Right atrium auricular region (tissue), 2 donors: ENCODE measurements around the gene CLASP1. TPM values are rescaled to one million over a fixed set of nuclear protein-coding genes. Genes with fewer than 3 reads are reported as not detected.
"Not testable (repeated sequence)": the region's sequence is repeated elsewhere in the genome, so short reads cannot be mapped to it uniquely, and the experiment has no call there.

Experiments used
- DNase-seq: peaks from one replicate; pipeline ENCODE4 v3.0.0-alpha.2; 2019; ENCODE audit warnings: low spot score
- H3K27ac ChIP-seq, 2 donors: fragments of 200-600 bp; sonication (generic); 1 replicate in 1 of 2; 2 replicates in 1 of 2; pipeline ENCODE4 v1.5.1; 2016 to 2019
- H3K27me3 ChIP-seq, 2 donors: fragments of 200-600 bp; sonication (generic); one replicate each; pipeline versions ENCODE4 v1.5.1 to v1.6.0; 2017 to 2019
- H3K36me3 ChIP-seq: fragments of 200-600 bp; sonication (generic); one replicate; pipeline ENCODE4 v1.5.1; 2016
- H3K4me1 ChIP-seq, 2 donors: fragments of 200-600 bp; sonication (generic); one replicate each; pipeline versions ENCODE4 v1.5.1 to v1.6.0; 2017 to 2019
- H3K4me3 ChIP-seq, 2 donors: fragments of 200-600 bp; sonication (generic); 1 replicate in 1 of 2; 2 replicates in 1 of 2; pipeline ENCODE4 v1.5.1; 2017 to 2019; ENCODE audit warnings: mild to moderate bottlenecking in 1 of 2, moderate library complexity in 1 of 2
- H3K9me3 ChIP-seq, 2 donors: fragments of 200-600 bp; sonication (generic); one replicate each; pipeline ENCODE4 v1.5.1; 2019
- total RNA-seq, 2 donors: library from RNA; depleted of rRNA; stranded (reverse); fragments of >200 nt; gene quantifications; one replicate each; pipeline ENCODE4 v1.1.0, GENCODE V29; 2016
- TF ChIP-seq, protein P1 (sequence below), 2 donors: fragments of 200-600 bp; sonication (generic); IDR thresholded peaks; one replicate each; pipeline ENCODE4 v1.5.1; 2019; ENCODE audit warnings: antibody characterized with exemption in 2 of 2

The CLASP1 gene
- total RNA-seq, 2 donors from 2014 or later, result 42.4 to 47.8 TPM

DNA sequence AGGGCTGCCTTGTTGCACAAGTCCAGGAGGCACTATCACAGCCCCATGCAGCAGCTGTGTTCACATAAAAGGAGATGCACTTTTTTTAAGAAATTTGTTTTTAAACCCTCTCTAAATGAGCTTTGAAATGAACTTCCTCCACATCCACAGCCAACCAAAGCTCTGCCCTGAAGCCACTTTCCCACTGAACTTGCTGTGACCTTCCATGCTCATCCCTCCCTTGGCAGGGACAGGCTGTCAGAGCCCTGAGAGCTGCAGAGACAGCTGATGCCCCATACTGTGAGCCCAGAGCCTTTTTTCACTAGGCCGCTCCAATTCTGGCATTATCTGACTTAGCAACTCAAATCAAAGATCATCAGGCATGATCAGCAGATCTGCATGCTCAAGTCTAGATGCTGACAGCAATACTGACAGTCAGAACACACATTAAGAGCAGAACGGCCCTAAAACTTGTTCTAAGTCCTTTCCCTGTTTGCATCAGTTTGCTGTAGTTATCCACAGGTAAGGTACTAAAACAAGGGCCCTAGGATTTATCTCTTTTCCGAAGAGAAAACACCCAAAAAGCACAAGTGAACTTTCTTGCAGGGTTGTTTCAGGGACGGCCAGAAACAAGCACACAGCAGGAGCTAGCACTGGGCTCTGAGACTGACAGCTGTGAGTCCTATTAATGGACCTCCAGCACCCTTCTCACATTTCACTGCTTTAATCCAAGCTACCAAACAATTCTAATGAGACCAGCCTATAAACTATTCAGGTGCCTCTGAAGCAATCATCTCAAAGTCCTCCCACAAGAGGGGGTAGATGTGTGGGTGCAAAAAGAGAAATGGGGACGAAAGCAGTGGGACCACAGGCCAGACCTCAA is 83.6 kb downstream of the CLASP1 start:
- TF ChIP-seq, protein P1, sequence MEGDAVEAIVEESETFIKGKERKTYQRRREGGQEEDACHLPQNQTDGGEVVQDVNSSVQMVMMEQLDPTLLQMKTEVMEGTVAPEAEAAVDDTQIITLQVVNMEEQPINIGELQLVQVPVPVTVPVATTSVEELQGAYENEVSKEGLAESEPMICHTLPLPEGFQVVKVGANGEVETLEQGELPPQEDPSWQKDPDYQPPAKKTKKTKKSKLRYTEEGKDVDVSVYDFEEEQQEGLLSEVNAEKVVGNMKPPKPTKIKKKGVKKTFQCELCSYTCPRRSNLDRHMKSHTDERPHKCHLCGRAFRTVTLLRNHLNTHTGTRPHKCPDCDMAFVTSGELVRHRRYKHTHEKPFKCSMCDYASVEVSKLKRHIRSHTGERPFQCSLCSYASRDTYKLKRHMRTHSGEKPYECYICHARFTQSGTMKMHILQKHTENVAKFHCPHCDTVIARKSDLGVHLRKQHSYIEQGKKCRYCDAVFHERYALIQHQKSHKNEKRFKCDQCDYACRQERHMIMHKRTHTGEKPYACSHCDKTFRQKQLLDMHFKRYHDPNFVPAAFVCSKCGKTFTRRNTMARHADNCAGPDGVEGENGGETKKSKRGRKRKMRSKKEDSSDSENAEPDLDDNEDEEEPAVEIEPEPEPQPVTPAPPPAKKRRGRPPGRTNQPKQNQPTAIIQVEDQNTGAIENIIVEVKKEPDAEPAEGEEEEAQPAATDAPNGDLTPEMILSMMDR (IDR thresholded peaks at IDR 0.05), result no peak
- H3K36me3 ChIP-seq, result no peaks in the 10 kb centered on the region
- H3K27ac ChIP-seq, result peak overlapping the region; percentile 50 to 66
- no peak for DNase-seq
- H3K27me3 ChIP-seq, result no peaks in the 10 kb centered on the region
- H3K4me3 ChIP-seq, result no peak overlapping the region
- peaks cover 0 to 82% of the 10 kb centered on the region in 2 donors for H3K4me1 ChIP-seq
- H3K9me3 ChIP-seq, result no peaks in the 10 kb centered on the region

DNA sequence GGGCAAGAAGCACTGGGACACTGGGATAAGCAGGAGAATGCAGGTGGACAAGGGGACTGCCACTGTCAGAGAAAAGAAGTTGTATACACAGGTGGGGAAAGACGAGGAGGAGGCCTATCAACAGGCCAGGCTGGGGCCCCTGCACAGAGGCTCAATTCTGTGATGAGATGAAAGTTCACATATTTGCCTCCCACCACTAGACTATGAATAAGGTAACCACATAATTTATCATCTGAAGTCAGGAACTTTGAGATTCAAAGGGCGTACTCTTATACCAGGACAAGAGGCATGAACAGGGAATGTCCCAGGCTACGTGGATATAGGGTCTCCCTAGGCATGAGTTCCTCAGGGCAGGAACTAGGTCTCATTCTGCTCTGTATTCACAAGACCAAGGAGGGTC is 84.4 kb downstream of the CLASP1 start:
- TF ChIP-seq, protein P1 (IDR thresholded peaks at IDR 0.05), result no peak
- H3K9me3 ChIP-seq, result no peaks in the 10 kb centered on the region
- no peaks in the 10 kb centered on the region for H3K36me3 ChIP-seq
- no peak for DNase-seq
- no peak overlapping the region for H3K4me3 ChIP-seq
- peak overlapping the region; percentile 50 to 66 for H3K27ac ChIP-seq
- peaks cover 0 to 75% of the 10 kb centered on the region in 2 donors for H3K4me1 ChIP-seq
- no peaks in the 10 kb centered on the region for H3K27me3 ChIP-seq

DNA sequence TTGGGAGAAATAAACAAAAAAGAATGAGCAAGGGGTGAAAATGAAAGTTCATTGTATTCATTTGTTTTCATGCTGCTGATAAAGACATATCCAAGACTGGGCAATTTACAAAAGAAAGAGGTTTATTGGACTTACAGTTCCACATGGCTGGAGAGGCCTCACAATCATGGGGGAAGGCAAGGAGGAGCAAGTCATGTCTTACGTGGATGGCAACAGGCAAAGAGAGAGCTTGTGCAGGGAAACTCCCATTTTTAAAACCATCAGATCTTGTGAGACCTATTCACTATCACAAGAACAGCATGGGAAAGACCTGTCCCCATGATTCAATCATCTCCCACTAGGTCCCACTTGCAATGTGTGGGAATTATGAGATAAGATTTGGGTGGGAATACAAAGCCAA is 85.5 kb downstream of the CLASP1 start:
- not testable (repeated sequence) for H3K27ac ChIP-seq, H3K9me3 ChIP-seq

DNA sequence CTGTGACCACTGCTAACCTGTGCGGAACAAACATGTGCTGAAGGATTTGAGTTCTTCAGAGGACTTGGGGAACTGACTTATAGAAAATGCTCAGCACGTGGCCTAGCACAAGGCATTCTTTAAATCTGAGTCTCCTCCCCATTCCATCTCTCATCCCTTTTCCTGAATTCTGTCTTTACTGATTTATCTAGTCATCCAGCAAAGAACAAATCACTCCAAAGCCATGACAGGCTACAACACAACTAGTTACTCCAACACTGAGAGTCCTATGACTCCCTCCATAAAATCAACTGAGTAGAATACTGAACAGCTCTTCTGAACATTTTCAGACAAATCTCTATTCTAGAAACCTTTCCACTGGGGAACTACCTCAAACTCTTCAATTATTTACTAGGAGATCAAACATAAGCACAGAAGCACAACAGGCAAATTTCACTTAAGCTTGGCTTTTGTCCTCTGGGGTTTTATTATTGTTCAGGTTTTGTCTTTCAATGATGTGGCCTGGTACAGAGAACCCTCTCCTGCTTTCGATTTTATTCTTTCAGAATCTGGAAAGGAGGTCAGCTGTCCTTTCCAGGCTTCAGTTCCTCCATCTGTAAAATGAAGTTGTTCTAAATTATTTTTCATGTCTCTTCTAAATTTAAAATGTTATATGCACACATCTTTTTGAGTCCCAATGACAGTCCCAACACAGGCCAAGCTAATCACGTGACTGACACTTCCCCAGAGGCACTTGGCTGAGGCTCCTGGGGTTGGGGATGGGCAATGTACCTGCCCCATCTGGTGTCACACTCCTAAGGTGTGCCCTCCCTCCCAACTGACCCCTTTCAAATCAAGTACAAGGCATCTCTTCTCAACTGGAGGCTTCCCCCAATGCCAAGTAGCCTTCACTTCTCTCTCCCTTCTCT is 86.7 kb downstream of the CLASP1 start:
- Histone ChIP-seq H3K36me3 (no peaks in the 10 kb centered on the region), H3K27ac (peak overlapping the region in 1 of 2 donors; percentile 29), H3K4me3 (no peak overlapping the region), H3K27me3 (no peaks in the 10 kb centered on the region), H3K4me1 (peaks cover 0 to 71% of the 10 kb centered on the region in 2 donors), H3K9me3 (no peaks in the 10 kb centered on the region)
- DNase-seq, result no peak
- TF ChIP-seq, protein P1 (IDR thresholded peaks at IDR 0.05), result no peak

More for the DNA sequence above, 85.5 kb downstream of the CLASP1 start:
- not testable (repeated sequence) for DNase-seq, H3K4me3 ChIP-seq, H3K27me3 ChIP-seq, H3K36me3 ChIP-seq
- H3K4me1 ChIP-seq, result peaks cover 0 to 67% of the 10 kb centered on the region in 2 donors

DNA sequence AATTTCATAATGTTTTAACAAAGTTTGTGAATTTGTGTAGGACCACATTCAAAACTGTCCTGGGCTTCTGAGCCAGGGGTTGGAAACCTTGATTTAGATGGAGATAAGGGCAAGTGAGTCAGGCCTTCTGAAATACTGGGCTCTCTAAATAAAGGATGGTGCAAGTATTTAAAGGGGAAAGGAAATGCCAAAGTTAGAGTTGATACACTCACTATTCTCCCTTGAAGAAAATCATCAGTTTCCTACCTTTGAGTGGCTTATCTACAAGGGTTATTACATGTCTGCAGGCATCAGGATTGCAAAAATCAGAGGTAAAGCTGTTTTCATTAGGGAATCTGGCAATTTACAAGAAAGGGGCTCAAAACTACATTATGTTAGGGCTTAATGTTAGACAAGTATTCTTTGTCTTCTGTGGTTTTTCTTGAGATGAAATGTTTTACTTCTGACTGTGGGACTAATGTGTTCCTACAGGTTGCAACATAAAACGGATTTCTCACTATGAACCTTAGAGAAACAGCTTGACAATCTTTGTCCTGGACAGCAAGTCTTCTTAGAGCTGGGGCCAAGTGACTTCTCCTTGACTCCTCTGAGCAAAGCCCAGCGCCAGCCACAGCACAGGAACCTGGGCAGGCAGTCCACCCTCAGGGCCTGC is 87.5 kb downstream of the CLASP1 start:
- Histone ChIP-seq H3K27me3 (no peaks in the 10 kb centered on the region), H3K9me3 (no peaks in the 10 kb centered on the region), H3K27ac (no peak overlapping the region), H3K4me1 (peaks cover 0 to 69% of the 10 kb centered on the region in 2 donors), H3K36me3 (no peaks in the 10 kb centered on the region), H3K4me3 (no peak overlapping the region)
- TF ChIP-seq, protein P1 (IDR thresholded peaks at IDR 0.05), result no peak
- no peak for DNase-seq
